Fibroblast of the conjunctiva (primary cell): ENCODE measurements around the gene EFHC2.

ENCODE experiments used
- DNase-seq: peaks from one replicate; pipeline ENCODE4 v3.0.0-alpha.2; 2010; ENCODE audit warnings: low read depth

Gene EFHC2

DNA sequence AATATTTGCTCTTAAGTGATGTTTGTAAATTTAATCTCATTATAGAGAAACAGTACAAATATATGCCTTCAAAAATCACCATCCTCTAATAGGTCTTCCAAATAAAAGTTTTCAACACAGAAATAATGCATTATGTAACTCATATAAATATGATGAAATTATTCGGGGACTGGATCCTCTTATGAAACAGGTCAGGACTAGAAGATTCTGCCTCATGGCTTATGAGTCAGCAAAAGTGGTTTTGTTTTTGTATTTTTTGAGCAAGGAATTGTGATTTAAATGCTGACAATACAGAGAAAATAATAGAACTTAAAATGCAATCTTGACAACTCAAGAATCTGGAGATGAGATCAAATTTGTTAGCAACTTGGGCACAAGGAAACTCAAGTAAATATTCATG lies 190.6 kb downstream of the EFHC2 start:
- no peak for DNase-seq

DNA sequence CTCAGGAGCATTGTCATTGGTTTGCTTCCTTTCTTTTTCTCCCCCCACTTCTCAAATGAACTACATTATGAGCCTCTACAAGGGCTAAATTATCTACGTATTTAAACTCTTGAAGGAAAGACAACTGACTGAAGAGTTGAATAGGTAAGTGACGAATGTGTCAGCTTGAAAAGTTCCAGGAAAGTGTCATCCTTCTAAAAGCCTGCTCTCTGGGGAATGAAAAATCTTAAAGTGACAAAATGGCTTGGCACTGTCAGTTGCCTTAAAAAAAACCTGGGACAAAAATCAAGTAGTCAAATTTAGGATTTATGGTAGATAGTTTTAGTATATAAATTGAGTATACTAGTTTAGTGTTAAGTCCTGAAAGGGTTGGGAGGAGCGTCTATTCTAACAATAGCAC lies 196.3 kb downstream of the EFHC2 start:
- DNase-seq: no peak

GRCh38 chrX:44144177-44144945 lies 199.1 kb downstream of the EFHC2 start:
- DNase-seq: no peak

GRCh38 chrX:44143061-44143602 lies 200.3 kb downstream of the EFHC2 start:
- DNase-seq: no peak

- no peak for DNase-seq
Measured at GRCh38 chrX:44130189-44130588, 213.3 kb downstream of the EFHC2 start.

GRCh38 chrX:44113337-44113736 lies 230.1 kb downstream of the EFHC2 start:
- no peak for DNase-seq

DNA sequence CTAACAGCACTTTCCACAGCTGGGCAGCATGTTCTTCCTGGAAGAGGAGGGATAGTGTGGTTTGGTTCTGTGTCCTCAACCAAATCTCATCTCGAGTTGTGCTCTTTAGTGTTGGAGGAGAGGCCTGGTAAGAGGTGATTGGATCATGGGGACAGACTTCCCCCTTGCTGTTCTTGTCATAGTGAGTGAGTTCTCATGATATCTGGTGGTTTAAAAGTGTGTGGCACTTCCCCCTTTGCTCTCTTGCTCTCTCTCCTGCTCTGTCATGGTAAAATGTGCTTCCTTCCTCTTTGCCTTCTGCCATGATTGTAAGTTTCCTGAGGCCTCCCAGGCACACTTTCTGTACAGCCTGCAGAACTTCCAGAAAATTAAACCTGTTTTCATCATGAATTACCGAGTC lies 236.6 kb downstream of the EFHC2 start:
- no peak for DNase-seq

DNA sequence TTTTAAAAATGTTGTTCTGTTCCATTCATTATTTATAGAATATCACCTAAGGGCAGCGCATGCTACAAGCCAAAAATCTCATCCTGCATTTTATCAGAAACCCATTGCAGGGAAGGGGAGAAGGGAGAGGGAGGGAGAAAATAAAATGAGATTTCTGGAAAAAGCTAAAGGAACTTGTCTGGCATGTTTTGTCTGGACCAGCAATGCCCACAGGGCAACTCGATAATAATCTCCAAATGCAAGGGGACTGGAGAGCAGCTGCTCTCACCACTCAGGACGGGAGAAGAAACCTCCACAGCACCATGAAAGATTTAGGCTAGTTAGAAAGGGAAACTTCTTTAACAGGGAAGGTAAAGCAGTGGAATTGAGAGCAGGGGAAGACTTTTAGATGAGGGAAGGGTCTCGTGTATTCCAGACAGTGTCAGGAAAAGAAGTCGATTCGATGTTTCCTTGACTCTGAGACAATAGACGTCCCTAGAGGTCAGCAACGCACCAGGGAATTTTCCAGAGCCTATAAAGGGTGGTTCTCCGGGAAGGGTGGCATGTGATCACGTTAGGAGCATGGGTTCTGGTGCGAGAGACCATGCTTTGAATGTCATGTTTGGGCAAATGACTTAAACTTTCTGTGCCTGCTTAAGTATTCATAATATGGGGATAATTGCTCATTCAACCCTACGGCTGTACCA lies 238.1 kb downstream of the EFHC2 start:
- no peak for DNase-seq

DNA sequence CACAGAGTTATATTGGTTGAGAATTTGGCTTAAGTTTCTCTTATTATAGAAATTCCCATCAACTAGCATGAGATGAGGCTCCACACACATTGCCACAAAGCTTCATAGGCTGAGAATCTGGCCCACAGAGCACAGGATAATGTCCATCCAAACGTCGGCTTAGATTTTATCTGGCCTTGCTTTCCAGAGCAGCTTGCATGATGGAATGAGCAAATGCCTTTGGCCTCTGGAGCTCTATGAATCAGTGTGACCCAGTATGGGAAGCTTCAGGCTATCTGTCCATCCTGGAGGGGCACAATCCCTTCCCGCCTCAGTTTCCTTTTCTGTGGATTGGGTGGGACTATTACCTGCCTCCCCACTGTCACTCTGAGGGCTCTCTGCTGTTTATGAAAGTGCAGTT lies 238.8 kb downstream of the EFHC2 start:
- no peak for DNase-seq

DNA sequence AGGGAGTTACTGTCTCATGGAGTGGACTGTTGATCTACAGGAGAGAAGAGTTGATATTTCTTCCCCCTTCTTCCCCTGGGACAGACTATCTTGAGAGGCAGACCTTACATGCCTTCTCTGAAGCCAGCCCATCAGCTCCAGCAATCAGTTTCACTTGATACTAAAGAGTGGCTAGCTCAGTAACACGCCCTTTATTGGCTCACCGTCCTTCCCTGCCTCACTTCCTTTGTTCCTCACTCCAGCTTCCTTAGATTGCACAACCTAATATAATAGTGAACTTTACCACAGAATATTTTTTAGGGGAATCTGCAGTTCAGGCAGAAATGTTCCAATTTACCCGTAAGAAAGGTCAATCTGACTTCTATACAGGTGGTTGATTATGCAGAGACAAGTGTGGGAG lies 242.2 kb downstream of the EFHC2 start:
- no peak for DNase-seq

DNA sequence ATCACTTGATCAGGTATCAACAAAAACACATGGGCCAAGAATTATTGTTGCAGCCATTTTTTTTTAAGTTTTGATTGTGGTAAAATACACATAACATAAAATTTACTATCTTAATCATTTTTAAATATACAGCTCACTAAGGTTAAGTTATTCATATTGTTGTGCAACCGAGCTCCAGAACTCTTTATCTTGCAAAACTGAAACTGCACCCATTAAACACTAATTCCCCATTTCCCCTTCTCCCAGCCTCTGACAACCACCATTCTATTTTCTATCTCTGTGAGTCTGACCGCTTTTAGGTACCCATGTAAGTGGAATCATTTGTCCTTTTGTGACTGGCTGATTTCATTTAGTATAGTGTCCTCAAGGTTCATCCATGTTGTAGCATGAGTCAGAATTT lies 244.1 kb downstream of the EFHC2 start:
- no peak for DNase-seq
